NCI-H1436 (cell line): ENCODE results near the gene RNF152.

ENCODE experiments used
- DNase-seq: peaks from one replicate; lab custom pipeline; 2025; lab: John Stamatoyannopoulos, UW

The RNF152 gene

GRCh38 chr18:61894751-61895524 is 2.1 kb upstream of the RNF152 start:
- no peak for DNase-seq

DNA sequence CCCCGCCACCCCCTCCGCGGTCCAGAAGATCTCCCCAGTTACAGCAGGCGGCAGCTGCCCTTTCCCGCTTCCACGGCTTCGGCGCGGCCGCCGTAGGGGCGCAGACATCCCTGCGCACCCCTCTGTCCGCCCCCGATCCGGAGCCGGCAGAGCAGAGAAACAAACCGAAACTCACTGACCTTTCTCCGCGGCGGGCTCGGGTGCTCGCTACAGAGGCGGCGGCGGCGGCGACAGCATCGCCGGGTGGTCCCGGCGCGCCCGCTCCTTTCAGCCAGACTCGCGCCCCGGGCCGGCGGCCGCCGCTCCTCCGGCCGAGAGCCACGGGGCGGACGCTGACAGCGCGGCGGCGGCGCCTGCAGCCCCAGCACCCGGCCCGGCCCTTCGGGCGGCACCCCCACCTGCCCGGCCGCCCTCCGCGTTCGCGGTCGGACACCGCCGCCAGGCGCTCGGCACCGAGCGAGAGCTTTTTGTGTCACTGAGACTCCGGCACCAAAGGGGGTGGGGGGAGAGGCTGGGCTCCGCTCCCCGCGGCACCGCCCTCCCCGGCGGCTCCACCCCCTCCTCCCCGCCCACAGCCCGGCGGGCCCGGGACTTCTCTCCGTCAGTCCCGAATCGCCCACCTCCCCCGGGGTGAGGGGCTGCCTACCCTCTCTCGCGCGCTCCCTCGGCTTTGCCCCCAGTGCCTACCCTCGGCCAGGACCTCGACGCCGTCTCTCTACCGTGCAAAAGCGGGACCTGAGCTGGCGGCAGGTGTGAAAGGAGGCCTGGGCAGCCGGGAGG is 1.4 kb upstream of the RNF152 start:
- peak; percentile 74 for DNase-seq

DNA sequence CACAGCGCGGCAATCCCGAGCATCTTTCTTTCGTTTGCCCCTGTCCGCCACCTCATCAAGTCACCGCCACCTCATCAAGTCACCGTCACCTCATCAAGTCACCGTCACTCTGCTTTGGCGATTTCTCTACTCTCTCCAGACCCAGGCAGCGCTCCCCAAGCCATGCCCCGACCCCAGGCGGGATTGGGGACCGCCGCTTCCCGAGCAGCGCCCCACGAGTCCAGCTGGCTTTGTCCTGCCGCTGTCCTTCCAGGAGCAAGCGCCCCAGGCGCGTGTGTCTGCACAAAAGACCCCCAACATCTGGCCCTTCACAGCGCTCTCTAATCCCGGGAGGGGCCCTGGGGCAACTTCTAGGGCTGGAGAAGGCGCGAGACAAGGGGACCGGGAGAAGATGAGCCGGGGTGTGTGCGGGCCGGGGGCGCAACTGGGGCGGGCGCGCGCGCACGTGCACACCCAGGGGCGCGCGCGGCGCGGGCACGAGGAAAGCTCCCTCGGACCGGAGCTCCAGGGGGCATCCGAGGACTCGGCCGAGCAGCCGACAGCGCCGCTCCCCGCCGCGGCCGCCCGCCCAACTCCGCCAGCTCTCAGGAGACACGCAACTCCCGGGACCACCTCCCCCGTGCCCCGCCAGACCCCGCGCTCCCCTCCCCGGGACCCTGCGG is 633 bp upstream of the RNF152 start:
- DNase-seq: peak; percentile 36

- no peak for DNase-seq
Observed at GRCh38 chr18:61891894-61892293, 913 bp downstream of the RNF152 start.

DNA sequence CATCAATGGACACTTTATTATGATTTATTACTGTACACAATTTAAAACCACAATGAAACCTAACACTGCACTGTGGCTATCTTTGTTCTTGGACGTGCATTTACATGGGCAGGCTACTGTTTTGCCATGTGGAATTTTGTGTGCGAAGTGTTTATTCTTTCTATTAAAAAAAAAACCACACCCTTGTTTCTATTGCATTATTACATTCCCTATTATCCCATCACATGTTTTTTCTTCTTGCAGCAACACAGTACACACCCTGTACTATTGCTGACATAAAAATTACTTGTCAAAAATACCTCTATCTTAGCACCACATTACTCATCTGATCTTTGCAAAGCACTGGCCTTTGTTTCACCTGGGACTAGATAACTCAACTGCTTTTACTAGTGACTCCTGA is 1.5 kb downstream of the RNF152 start:
- no peak for DNase-seq

DNA sequence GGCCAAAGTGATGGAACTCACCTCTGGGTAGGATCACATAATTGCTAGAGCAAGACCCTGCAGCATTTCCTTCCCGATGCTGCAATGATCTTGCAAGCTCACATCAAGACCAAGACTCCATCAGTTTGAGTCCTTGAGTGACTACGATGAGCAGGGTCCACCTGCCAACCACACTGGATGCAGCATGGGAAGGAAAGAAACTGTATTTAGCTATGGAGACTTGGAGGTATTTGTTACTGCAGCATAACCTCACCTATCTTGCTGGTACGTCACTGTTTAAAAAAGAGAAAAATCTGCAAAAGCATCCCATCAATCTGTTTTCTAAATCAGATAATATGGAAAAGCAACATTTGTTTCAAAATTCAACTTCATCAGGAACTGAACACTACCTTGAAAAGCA is 2.5 kb downstream of the RNF152 start:
- DNase-seq: no peak

DNA sequence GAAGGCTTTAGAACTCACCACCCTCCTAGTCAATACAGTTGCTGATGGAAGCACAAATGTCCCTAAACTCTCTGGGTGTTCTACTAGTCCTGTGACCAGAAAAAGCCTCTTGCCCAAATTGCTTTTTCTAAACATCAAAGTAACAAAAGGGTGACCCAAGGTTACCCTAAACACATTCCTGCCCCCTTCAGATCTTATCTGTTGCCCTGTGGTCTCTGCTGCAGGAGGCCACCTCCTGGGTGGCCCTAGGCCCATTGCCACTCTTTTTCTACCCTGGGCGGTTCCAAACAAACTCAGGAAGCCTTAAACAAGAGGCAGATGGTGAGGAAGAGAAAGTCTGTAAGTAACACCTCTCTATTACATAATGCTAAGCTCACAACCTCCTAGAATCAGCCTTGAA is 3.3 kb downstream of the RNF152 start:
- DNase-seq: no peak

- no peak for DNase-seq
Observed at GRCh38 chr18:61888622-61889021, 4.2 kb downstream of the RNF152 start.

DNA sequence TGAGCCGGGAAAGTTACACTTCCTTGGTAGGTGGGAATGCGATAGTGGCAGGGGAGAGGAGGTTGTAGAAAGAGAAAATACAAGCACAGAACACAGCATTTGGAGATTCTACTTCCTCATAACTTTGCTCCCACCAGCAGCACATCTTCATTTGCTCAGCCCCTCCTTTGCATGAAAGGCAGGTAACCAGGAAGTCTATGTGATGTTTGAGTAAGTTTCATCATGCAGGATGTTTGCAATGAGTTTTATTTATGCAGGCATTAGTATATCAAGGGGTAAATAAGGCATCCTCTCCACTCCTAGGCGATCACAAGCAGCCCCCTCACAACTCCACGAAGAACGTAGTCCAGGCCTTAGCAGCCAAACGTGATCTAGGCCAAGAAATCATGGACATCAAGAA is 5.0 kb downstream of the RNF152 start:
- DNase-seq: no peak

DNA sequence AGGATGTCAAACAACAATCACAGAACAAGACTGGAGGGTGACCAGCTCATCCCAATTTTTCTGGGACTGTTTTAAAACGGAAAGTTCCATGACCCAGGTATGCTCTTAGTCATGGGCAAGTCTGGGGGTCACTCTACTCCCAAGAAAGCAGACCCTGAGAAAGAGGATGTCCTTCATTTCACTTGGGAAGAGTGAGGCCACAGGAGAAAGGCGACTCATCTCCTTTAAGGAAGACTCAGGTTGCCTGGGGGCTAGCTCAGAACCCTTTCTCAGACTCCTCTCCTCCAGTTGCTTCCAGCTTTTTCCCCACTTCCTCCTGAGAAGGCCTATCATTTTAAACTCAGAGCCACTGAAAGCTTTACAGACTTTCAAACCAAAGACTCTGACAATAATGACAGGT is 9.3 kb downstream of the RNF152 start:
- DNase-seq: no peak

- DNase-seq: no peak
Observed at GRCh38 chr18:61882296-61883004, 10.4 kb downstream of the RNF152 start.

DNA sequence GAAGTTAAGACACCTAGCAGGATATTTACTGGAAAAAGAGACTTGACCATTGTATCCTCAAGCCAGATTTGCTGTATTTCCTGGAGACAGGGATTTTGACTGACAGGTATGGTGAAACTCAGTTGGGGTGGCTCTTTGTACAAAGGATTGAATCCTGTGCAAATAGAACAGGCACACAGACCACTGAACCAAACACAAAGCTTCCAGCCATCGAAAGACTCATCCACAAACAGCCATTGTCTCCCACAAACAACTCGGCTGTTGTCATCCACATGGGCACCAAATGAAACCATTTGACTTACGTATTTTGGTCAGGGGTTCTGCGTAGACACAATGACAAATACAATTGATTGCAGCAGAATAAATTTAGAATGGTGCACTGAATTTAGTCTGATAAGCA is 15.9 kb downstream of the RNF152 start:
- DNase-seq: no peak

DNA sequence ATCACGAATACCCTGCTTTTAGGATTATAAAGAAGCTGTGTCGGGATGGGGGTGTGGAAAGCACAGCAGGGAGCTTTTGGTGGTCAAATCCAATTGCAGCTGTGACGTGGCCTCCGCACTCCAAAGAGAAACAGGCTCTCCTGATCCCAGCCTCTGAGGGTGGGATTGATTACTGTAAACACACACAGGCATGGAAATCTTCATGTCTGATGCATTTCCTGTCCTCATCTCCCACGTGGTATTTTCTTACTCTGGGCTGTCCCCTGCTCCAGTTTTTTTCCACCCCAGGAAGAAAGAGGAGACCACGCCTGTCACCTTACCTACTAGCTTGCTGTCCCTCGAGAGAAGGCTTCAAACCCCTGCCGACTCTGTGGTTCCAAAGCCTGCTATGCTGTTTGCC is 22.7 kb downstream of the RNF152 start:
- DNase-seq: no peak

GRCh38 chr18:61869636-61870035 is 23.2 kb downstream of the RNF152 start:
- DNase-seq: no peak

DNA sequence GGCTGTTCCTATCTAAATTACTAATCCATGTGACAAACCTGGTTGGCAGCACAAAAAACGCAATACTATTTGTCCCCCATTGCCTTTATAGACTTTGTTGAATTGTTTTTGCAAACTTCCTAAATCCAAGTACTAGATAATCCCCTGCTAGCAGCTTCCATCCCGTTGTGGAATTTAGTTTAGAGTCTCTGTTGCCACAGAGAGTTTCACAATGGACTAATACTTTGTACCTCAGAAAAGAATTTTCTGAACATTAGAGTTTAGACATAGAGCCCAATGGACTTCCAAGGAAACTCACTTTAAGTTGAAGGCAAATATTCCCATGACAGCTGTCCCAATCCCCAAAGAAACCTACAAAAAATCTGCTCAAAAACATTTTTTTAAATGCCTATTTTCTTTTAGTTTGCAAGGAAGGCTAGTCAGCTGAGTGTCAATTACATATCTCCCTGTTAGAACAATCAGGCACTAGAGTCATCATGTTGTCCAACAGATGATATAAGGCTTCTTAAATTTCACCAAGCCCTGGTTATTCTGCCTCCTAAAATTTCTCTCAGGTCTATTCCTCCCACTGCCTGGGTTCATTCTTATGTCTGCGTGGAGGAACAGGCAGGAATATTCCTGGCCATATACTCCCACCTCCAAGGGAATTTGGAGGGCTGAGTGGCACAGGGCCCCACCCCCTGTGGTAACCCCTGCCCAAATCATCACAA is 27.2 kb downstream of the RNF152 start:
- DNase-seq: no peak

- DNase-seq: no peak
Observed at GRCh38 chr18:61861372-61861771, 31.4 kb downstream of the RNF152 start.

DNA sequence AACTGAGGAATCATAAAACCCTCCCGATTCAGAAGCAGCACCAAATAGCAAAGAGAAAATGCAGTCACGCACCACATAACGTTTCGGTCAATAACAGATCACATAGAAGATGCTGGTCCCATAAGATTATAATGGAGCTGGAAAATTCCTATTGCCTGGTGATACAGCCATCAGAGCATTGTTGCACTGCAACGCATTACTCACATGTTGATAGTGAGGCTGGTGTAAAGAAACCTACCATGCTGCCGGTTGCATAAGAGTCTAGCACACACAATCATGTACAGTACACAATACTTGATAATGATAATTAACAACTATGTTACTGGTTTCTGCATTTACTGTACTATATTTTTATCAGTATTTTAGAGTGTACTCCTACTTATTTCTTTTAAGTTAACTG is 32.5 kb downstream of the RNF152 start:
- DNase-seq: no peak

- DNase-seq: no peak
Observed at GRCh38 chr18:61859113-61859512, 33.7 kb downstream of the RNF152 start.

DNA sequence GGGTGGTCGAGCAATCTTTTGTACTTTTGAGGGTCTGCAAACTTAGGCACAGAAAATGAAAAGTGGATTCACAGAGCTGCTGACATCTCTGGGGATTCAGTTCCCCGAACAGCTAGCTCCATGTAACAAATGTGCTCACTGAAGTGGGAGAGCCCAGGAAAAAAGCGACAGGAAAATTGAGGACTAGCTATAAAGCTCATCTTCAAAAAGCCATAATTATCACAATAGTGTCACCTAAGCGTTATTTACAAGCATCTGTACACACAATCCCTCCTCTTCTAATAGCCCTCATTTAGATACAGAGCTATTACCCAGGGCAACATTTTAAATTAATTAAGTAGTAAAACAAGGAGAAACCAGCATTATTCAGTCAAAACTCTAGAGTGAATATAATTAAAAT is 36.1 kb downstream of the RNF152 start:
- DNase-seq: peak; percentile 8

DNA sequence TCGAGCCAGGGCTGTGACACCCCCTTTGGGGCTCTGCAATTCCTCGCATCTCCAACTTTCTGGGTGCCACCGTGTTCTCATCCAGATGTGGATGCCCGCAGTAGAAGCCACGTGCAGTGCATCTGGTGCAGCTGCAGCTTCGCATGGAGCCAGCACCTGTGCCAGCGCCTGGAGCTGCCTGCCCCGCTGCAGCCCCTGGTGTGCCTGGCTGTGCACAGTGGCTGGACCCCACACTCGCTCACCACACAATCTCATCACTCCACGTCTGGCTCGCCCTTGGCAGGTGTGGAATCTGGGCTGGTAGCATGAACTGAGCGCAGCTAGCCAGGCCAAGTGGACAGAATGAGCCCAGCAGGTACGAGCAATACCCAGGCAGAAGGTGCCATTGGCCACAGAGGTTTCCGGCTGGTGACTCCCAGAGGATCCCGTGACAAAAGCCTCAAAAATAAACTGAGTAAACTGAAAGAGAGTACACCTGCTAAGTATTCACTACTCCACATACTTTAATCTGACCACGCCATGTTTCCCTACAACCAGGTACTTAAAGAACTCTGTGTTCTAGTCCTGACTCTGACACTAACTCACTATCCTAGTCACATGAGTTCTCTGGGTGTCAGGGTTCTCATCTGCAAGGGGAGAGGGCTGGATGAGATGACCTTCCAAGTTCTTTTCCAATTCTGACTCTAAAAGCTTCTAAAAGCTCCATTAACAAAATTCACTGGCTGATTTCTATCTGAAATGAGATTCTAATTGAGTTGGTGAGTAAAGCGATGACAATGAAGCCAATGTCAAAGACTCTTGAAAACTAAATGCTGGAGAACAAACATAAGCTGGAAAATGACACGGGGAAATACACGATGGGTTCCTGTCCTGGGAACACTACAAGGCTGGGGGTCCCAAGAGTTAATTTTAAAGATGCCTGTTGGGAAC is 37.1 kb downstream of the RNF152 start:
- no peak for DNase-seq
